ENCODE measurements around the gene C1orf232. TPM values are rescaled to one million over a fixed set of nuclear protein-coding genes. Genes with fewer than 3 reads are reported as not detected.

Gene C1orf232
- total RNA-seq, 1 experiment from 2014 or later: not detected

DNA sequence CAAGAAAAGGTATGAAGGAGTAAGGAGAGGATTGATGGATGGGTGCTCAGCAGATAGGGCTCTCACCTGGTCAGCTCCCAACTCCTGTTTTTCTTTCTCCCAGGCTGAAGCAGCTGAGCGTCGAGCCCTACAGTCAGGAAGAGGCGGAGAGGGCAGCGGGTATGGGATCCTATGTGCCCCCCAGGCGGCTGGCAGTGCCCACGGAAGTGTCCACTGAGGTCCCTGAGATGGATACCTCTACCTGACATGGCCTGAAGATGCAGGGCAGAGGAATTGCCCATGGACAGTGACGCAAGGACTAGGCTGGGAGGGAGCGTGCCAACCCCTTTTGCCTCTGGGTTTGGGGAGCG, 1.7 kb upstream of the C1orf232 start:
- no peak for DNase-seq (ENCODE audit: low spot score)
- peak overlapping the region; percentile 94 for H3K27ac ChIP-seq (ENCODE audit: low read depth, low read length, poor library complexity, severe bottlenecking)
- peaks cover 17% of the 10 kb centered on the region for H3K4me1 ChIP-seq (ENCODE audit: insufficient read depth, low read length, poor library complexity, severe bottlenecking)
- ChIA-PET POLR2A (ENCODE audit: low non-redundant PET) (no interaction called here), CTCF (interaction anchor here (1.2 to 1.6 kb wide), 2 partner anchors 14 to 25 kb away, joined by 5 to 6 read pairs; no protein-coding TSS in a partner anchor)
- H3K36me3 ChIP-seq (ENCODE audit: insufficient read depth, low read length, poor library complexity, severe bottlenecking): peaks cover 4% of the 10 kb centered on the region
- no peaks in the 10 kb centered on the region for H3K9me3 ChIP-seq (ENCODE audit: low read depth, low read length, poor library complexity, severe bottlenecking)
- H3K27me3 ChIP-seq (replicated peaks; ENCODE audit: insufficient read depth, low read depth, low read length, poor library complexity): no peaks in the 10 kb centered on the region
- BruUV-seq (replicated peaks): TSS peak; percentile 88
- TF ChIP-seq, protein P1, sequence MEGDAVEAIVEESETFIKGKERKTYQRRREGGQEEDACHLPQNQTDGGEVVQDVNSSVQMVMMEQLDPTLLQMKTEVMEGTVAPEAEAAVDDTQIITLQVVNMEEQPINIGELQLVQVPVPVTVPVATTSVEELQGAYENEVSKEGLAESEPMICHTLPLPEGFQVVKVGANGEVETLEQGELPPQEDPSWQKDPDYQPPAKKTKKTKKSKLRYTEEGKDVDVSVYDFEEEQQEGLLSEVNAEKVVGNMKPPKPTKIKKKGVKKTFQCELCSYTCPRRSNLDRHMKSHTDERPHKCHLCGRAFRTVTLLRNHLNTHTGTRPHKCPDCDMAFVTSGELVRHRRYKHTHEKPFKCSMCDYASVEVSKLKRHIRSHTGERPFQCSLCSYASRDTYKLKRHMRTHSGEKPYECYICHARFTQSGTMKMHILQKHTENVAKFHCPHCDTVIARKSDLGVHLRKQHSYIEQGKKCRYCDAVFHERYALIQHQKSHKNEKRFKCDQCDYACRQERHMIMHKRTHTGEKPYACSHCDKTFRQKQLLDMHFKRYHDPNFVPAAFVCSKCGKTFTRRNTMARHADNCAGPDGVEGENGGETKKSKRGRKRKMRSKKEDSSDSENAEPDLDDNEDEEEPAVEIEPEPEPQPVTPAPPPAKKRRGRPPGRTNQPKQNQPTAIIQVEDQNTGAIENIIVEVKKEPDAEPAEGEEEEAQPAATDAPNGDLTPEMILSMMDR (conservative IDR thresholded peaks at IDR 0.05; ENCODE audit: low read depth, low read length): no peak
- TF ChIP-seq EZH2 (IDR thresholded peaks at IDR 0.05; ENCODE audit: borderline replicate concordance, low read depth, low read length, poor library complexity, severe bottlenecking): no peak
- H3K4me3 ChIP-seq (ENCODE audit: low read depth, low read length, poor library complexity, severe bottlenecking): peak overlapping the region; percentile 91
- intact Hi-C loops (cut with micrococcal nuclease; ENCODE audit: unreplicated experiment): no loop called here

DNA sequence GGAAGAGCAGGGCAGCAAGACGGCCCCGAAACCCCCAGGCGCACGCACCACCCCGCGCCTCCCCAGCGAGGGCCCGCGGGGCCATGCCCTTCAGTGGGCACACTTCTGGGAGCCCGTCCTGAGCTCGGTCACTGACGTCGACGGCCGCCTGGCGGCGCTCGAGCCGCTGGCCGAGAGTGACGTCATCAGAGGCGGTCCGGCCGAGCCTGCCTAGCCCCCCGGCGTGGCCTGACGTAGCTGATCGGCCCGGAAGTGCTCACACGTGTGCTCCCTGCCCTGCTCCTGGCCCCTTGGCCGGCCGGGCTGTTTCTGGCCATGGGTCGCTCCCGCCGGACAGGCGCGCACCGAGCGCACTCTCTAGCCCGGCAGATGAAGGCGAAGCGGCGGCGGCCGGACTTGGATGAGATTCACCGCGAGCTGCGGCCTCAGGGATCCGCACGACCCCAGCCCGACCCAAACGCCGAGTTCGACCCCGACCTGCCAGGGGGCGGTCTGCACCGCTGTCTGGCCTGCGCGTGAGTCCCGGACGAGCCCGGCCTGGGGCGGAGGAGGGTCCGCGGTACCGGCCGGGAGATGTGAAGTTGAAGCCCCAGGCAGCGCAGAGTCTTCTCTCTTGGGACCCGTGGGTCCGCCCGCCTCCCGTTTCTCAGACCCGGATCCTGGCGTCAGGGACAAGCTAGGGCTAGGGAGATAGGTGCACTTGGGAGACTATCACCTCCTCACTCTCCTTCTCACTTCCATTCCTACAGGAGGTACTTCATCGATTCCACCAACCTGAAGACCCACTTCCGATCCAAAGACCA, 1.1 kb upstream of the C1orf232 start, which contains the start of gene ZNF593:
Gene ZNF593, plus strand, starts transcription at position 240 of the 803 bp plus-strand sequence. Its CDS starts 76 bp downstream, at position 316.
- no TSS peak for BruUV-seq (replicated peaks)
- Histone ChIP-seq H3K4me1 (ENCODE audit: insufficient read depth, low read length, poor library complexity, severe bottlenecking) (peaks cover 17% of the 10 kb centered on the region), H3K27ac (ENCODE audit: low read depth, low read length, poor library complexity, severe bottlenecking) (peak within 1 kb of the TSS; percentile 94), H3K27me3 (replicated peaks; ENCODE audit: insufficient read depth, low read depth, low read length, poor library complexity) (no peaks in the 10 kb centered on the region), H3K4me3 (ENCODE audit: low read depth, low read length, poor library complexity, severe bottlenecking) (peak within 1 kb of the TSS; percentile 91), H3K9me3 (ENCODE audit: low read depth, low read length, poor library complexity, severe bottlenecking) (no peaks in the 10 kb centered on the region), H3K36me3 (ENCODE audit: insufficient read depth, low read length, poor library complexity, severe bottlenecking) (peaks cover 4% of the 10 kb centered on the region)
- ChIA-PET CTCF (interaction anchor here (0.5 to 1.6 kb wide), 7 partner anchors 13 to 152 kb away, joined by 4 to 11 read pairs (median 5); partner anchors contain the start of gene CEP85), POLR2A (ENCODE audit: low non-redundant PET) (interaction anchor here (0.6 kb wide), 1 partner anchor 105 kb away, joined by 5 read pairs; no protein-coding TSS in a partner anchor)
- intact Hi-C loops (cut with micrococcal nuclease; ENCODE audit: unreplicated experiment): loop anchor here (5.0 kb wide), 1 partner anchor 152 kb away; no protein-coding TSS in a partner anchor
- peak; percentile 91 for DNase-seq (ENCODE audit: low spot score)
- TF ChIP-seq, protein P1 (conservative IDR thresholded peaks at IDR 0.05; ENCODE audit: low read depth, low read length): peak; percentile 96
- no peak for TF ChIP-seq EZH2 (IDR thresholded peaks at IDR 0.05; ENCODE audit: borderline replicate concordance, low read depth, low read length, poor library complexity, severe bottlenecking)

DNA sequence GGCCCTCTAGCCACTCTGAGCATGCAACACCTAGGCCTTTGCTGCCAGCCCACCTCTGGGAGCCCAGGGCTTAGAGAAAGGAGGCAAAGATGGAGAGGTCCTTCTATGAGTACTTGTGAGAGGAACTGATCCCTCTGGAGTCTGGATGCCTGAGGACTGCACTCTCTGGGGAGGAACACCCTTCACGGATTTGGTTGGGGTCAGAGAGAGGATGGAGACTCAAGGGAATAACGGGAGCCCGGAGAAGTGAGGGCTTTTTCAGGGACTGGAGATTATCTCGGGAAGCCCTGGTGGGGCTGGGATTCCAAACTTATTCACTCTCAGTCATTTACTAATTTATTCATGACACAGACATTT, 413 bp upstream of the C1orf232 start:
- H3K4me1 ChIP-seq (ENCODE audit: insufficient read depth, low read length, poor library complexity, severe bottlenecking): peaks cover 22% of the 10 kb centered on the region
- CTCF ChIA-PET: interaction anchor here (0.6 to 1.6 kb wide), 5 partner anchors 13 to 152 kb away, joined by 4 to 11 read pairs (median 5); partner anchors contain the start of gene CEP85
- peak overlapping the region; percentile 91 for H3K4me3 ChIP-seq (ENCODE audit: low read depth, low read length, poor library complexity, severe bottlenecking)
- DNase-seq (ENCODE audit: low spot score): no peak
- H3K36me3 ChIP-seq (ENCODE audit: insufficient read depth, low read length, poor library complexity, severe bottlenecking): peaks cover 4% of the 10 kb centered on the region
- TF ChIP-seq EZH2 (IDR thresholded peaks at IDR 0.05; ENCODE audit: borderline replicate concordance, low read depth, low read length, poor library complexity, severe bottlenecking): no peak
- TF ChIP-seq, protein P1 (conservative IDR thresholded peaks at IDR 0.05; ENCODE audit: low read depth, low read length): no peak
- no peaks in the 10 kb centered on the region for H3K9me3 ChIP-seq (ENCODE audit: low read depth, low read length, poor library complexity, severe bottlenecking)
- POLR2A ChIA-PET (ENCODE audit: low non-redundant PET): interaction anchor here (0.6 kb wide), 1 partner anchor 106 kb away, joined by 5 read pairs; no protein-coding TSS in a partner anchor
- H3K27me3 ChIP-seq (replicated peaks; ENCODE audit: insufficient read depth, low read depth, low read length, poor library complexity): no peaks in the 10 kb centered on the region
- H3K27ac ChIP-seq (ENCODE audit: low read depth, low read length, poor library complexity, severe bottlenecking): no peak overlapping the region
- intact Hi-C loops (cut with micrococcal nuclease; ENCODE audit: unreplicated experiment): loop anchor here (5.0 kb wide), 1 partner anchor 153 kb away; no protein-coding TSS in a partner anchor
- BruUV-seq (replicated peaks): no TSS peak

Data from A673 (cell line).